Mucosa of gallbladder (tissue), 1 donor: ENCODE measurements around the gene ZNF44. TPM values are rescaled to one million over a fixed set of nuclear protein-coding genes. Genes with fewer than 3 reads are reported as not detected.
"Not testable (repeated sequence)": the region's sequence is repeated elsewhere in the genome, so short reads cannot be mapped to it uniquely, and the experiment has no call there.

Experiments used
- DNase-seq: peaks from one replicate; pipeline ENCODE4 v3.0.0-alpha.2; 2020; ENCODE audit warnings: low spot score
- total RNA-seq: library from RNA; stranded (reverse); gene quantifications from one replicate; pipeline ENCODE4 v1.2.1, GENCODE V29; 2021
- donor health status: DM: no; HTN: no; CAD: no.

Gene ZNF44
- total RNA-seq, result 10.6 TPM

GRCh38 chr19:12294249-12295158 lies at the start of gene ZNF44:
ZNF44 (minus strand) TSS chr19:12294883; CDS start chr19:12294694, 189 bp downstream.
- DNase-seq, result peak; percentile 99

DNA sequence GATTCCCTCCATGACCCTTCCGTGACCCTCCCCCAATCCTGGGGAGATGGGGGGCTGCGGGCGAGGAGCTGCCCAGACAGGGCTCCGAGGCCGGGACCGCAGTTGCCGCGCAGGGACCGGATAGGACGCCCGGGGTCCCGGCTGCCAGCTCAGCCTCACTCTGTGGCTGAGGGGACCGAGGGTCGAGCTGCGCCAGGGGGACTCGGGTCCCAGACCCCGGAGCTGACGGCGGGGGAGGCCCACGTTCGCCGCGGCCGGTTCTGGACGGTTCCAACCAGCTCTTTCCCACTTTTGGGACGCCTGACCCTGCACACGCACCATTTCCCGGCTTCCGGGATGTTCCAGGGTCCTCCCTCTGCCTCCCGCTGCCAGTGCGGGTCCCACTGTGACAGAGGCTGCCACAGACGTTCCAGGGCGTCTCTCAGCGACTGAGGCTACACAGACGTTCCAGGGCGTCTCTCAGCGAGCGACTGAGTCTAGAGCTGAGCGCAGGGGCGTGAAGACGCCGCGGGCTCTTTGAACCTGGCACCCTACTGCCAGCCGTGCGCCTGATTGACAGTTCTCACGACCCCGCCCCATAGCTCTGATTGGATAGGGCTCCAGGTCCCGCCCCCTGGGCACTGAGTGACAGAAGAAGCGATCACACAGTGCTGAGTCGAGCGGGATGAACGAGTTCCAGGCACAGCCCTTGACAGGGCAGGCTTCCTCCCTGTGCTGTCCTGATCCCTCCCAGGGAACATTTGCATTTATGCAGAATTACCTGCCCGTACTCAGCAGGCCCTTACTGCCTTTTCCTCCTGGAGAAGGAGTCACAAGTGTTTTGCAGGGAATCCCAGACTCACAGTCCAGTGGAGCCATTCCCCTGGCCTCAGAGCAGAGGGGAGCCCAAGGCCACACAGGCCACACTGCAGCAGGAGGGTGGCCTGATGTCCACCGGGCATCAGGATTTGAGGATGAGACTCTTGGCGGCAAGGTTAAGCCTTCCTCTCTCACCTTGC lies 38.8 kb upstream of the ZNF44 start, which contains the start of gene ZNF563:
TSS of gene ZNF563 (minus strand) at position 472 of the 998 bp plus-strand sequence. CDS start at position 321, 151 bp downstream.
- DNase-seq, result peak; percentile 99

GRCh38 chr19:12331211-12331941 lies 36.7 kb upstream of the ZNF44 start:
- no peak for DNase-seq

DNA sequence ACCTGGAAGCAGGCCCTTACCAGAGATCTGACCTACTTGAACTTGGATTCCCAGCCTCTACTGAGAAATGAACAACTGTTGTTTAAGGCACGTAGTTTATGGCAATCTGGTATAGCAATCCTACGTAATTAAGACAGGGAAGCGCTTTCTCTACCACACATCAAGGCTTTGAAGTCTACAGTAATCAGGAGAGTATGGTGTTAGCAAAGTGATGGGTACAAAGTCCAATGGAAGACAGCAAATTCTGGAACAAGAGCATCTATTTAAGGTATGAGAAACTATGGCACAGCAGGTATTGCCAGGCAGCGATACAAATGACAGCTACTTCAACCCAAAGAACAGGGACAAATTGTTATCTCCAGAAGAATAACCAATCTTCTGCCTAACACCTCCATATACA lies 35.7 kb upstream of the ZNF44 start:
- DNase-seq, result no peak

DNA sequence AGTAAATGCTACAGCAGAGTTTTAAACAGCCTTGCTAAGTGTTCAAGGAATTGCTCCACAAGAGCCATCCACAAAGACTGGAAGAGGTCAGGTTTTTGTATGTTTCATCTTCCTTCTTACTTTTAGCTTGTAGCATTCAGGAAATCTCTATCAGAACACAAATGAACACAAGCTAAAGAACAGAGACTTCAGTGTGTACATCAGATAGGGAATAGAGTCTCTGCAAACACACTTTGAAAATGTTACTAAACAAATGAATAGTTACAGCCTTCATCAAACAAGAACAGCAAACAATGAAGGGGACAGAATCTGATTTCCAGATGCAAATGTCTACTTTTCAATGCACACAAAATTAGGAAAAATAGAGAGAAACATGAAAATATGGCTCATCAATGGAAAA lies 31.0 kb upstream of the ZNF44 start:
- DNase-seq, result no peak

DNA sequence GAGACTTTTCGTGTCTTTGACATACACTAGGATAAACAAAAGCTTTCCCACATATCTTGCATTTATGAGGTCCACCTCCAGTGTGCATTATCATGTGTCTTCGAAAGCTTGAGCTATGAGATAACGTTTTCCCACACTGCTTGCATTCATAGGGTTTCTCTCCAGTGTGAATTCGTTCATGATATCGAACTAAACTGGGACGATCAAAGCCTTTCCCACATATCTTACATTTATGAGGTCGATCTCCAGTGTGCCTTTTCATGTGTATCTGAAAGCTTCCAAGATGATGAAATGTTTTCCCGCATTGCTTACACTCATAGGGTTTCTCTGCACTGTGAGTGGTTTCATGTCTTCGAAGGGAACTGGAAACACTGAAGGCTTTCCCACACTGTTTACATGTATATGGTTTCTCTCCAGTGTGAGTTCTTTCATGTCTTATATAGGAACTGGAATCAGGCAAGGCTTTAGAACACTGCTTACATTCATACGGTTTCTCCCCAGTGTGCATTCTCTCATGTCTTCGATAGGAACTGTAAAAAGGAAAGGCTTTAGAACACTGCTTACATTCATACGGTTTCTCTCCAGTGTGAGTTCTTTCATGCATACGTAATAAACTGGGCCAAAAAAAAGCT lies 24.2 kb upstream of the ZNF44 start:
- DNase-seq, result no peak

- peak; percentile 18 for DNase-seq
These were observed 19.9 kb upstream of the ZNF44 start for GRCh38 chr19:12314553-12314952.

- not testable (repeated sequence) for DNase-seq
These were observed 14.2 kb upstream of the ZNF44 start for GRCh38 chr19:12308891-12309290.

- no peak for DNase-seq
These were observed 508 bp upstream of the ZNF44 start for GRCh38 chr19:12295191-12295590.

GRCh38 chr19:12293777-12294248 lies 870 bp downstream of the ZNF44 start:
- DNase-seq, result peak; percentile 87

DNA sequence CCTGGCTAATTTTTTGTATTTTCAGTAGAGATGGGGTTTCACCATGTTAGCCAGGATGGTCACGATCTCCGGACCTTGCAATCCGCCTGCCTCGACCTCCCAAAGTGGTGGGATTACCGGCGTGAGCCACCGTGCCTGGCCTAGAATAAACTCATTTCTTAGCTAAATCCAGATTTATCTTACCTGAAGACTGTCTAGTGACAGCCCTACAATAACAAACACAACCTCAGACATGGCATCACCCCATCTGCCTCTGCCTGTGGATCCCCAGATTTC lies 5.0 kb downstream of the ZNF44 start:
- no peak for DNase-seq

DNA sequence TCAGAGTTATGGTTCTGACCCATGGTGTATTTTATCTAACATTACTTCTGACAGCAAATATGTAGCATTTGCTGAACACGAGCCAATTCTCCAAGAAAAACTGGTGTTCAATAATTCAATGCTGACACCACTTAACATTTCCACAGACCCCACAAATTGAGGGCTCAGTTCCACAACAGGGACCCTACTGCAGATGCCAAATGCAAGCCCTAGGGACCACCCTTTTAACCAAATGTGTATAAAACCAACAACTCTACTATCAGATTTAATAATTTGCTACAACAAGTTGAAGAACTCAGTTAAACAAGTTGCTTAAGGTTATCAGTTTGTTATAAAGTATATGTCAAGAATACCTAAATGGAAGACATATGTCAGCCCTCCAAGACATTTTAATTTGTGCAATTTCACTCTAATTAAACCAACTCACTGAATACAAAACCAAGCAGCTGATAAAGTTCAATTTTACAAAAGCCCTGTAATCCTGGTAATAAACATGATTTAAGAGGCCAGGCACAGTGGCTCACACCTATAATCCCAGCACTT lies 6.7 kb downstream of the ZNF44 start:
- DNase-seq, result no peak

DNA sequence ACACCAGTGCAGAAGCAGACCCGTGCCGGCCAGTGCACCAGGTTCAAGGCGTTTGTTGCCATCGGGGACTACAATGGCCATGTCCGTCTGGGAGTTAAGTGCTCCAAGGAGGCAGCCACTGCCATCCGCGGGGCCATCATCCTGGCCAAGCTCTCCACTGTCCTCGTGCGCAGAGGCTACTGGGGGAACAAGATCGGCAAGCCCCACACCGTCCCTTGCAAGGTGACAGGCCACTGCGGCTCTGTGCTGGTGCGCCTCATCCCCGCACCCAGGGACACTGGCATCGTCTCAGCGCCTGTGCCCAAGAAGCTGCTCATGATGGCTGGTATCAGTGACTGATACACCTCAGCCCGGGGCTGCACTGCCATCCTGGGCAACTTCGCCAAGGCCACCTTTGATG lies 10.1 kb downstream of the ZNF44 start:
- DNase-seq, result no peak

- no peak for DNase-seq
These were observed 10.5 kb downstream of the ZNF44 start for GRCh38 chr19:12284226-12284625.

DNA sequence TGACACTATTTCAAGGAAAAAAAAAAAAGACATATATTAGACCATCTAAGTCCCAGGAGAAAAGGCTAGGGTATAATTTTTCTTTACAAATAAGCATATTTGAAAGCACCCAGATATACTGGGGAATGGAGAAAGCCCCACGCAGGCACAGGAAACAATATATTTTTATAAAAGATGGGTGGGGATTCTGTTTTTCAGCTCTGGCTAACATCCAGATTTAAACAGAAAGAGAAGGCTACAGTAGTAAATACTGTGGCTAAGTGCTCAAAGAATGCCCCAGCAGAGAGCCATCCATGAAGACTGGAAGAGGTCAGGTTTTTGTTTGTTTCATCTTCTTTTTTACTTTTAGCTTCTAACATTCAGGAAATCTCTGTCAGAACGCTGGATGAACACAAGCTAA lies 16.0 kb downstream of the ZNF44 start:
- DNase-seq, result no peak

- DNase-seq, result no peak
These were observed 21.4 kb downstream of the ZNF44 start for GRCh38 chr19:12272980-12273901.

- DNase-seq, result no peak
These were observed 22.3 kb downstream of the ZNF44 start for GRCh38 chr19:12272386-12272785.

- DNase-seq, result no peak
These were observed 23.8 kb downstream of the ZNF44 start for GRCh38 chr19:12270854-12271253.

- DNase-seq, result no peak
These were observed 28.6 kb downstream of the ZNF44 start for GRCh38 chr19:12265921-12266704.
